Bone marrow (tissue), 2 donors: ENCODE data around the gene SLMAP.

Experiments
- DNase-seq, 2 donors: peaks; one replicate each; lab custom pipeline; 2025; lab: John Stamatoyannopoulos, UW

The SLMAP gene

GRCh38 chr3:57753016-57753415 is 3.1 kb upstream of the SLMAP start:
- DNase-seq = no peak

- DNase-seq = no peak
Observed at GRCh38 chr3:57755368-57755675, 787 bp upstream of the SLMAP start.

DNA sequence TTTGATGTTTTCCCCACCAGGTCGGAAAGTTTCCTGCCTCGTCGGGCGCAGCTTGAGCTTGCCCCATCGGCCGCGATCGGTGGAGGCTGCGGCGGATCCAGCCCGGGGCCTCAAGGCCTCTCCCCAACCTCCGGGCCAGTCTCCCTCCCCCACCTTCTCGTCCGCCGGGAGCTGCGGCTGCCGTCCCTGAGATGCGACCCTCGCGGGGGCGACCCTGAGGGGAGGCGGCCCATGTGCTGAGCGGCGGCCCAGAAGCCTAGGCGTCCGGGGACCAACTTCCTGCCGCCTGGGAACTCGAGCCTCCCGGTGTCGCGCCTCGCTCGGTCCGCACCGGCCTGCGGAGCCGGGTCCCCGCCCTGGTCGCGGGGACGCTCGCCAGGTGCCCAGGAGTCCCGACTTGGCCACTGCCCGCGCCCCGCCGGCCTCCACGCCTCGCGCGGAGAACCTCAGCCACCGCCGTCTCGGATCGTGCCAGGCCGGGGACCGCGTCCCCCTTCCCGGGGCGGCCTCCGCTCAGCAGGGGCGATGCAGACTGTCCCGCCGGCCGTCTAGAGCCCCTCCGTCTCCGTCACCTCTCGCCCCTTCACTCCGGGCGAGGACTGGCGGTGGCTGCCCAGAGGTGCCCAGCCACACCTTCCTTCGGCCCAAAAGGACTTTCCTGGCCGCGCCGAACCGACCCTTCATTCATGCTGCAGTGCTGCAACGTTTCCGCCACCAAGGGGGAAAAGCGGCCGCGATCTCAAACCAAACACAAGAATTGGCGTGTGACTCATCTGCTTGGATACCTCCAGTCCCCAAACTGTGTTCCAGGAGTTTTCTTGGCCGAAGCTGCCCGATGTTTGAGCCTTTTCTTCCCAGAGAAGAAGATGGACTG is 656 bp downstream of the SLMAP start:
- DNase-seq = peak; percentile 16 to 31

- no peak for DNase-seq
Observed at GRCh38 chr3:57757642-57758297, 1.7 kb downstream of the SLMAP start.

DNA sequence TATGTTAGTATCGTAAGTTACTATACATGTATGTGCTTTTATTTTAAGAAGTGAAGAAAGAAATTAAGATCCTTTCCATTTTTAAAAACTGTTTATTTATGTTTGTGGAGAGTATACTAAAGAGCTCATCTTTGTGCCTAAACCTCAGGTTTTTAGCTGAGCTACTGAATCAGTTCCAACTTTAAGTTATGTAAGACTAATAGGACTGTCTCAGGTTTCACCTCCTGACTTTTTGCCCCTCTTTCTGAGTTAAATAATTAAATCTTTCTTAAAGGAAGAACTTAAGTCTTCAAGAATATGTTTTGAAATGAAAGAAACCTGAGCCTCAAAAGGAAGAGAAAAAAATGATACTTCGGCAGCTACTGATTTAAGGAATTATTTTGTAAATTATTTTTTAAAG is 2.6 kb downstream of the SLMAP start:
- DNase-seq = no peak

- DNase-seq = no peak
Observed at GRCh38 chr3:57764794-57765193, 8.7 kb downstream of the SLMAP start.

GRCh38 chr3:57768595-57768994 is 12.5 kb downstream of the SLMAP start:
- no peak for DNase-seq

DNA sequence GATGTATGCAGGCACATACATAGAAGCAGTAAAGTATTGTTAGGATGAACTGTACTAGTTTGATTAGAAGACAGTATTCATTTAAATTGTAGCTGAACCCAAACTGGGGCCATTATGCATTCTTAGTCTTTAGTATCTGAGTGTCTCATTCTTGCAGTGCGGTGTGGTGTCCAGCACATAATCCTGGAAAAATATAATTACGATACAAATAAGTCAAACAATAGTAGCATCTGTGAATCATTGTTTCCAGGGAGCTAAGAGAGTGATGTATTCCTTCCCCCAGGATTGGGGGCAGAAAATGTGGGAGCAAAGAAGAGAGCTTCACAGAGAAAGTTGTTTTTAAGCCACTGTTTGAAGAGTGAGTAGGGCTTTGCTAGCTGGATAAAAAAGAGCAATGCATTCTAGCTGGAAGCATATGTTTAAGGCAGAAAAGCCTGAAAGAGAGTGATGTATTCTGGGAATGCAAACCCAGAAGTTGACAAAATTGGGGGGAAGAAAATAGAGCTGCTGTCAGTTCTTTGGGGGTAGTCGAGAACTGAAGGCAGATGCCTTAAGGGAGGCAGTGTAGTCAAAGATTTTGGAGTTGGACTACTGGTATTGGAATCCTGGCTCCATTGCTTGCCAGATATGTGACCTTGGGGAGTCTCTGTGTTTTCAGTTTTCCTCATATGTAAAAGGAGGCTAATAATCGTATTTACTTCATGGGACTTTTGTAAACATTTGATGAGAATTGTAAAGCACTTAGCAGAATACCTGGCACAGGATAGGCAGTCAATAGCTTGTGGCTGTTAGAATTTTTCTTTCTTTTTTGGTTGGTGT is 14.1 kb downstream of the SLMAP start:
- DNase-seq = no peak

DNA sequence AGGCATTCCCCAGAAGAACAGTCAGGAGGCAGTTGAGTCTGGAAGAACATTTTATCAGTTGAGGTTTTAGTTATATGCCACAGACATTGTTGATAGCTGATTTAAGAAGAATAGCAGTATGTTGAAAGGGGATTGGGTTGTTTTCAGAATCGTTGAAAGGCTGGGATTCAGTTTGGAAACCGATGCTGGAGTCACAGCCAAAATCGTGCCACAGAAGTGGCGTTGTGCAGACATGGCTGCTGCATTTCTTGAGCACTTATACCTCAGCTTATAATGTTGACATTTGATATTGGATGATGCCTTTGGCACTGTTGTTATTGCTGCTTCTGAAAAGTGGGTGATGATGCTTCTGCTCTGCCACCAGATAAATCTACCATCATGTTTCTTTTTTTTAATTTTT is 16.1 kb downstream of the SLMAP start:
- DNase-seq = no peak

DNA sequence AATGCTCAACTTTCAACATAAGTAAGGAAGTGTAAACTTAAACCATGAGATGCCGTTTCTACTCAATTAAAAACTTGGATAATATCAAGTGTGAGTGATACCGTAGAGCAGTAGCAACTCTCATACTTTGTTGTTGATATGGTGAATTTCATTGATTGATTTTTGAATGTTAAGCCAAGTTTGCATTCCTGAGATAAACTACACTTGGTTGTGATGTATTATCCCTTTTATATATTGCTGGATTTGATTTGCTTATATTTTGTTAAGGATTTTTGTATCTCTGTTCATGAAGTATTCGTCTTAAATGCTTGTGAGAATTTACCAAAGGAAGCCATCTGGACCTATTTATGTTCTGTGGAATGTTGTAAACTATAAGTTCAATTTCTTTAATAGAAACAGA is 21.7 kb downstream of the SLMAP start:
- DNase-seq = no peak

- DNase-seq = no peak
Observed at GRCh38 chr3:57778494-57778893, 22.4 kb downstream of the SLMAP start.

- DNase-seq = no peak
Observed at GRCh38 chr3:57779666-57780065, 23.6 kb downstream of the SLMAP start.

GRCh38 chr3:57783186-57784088 is 27.3 kb downstream of the SLMAP start:
- no peak for DNase-seq

DNA sequence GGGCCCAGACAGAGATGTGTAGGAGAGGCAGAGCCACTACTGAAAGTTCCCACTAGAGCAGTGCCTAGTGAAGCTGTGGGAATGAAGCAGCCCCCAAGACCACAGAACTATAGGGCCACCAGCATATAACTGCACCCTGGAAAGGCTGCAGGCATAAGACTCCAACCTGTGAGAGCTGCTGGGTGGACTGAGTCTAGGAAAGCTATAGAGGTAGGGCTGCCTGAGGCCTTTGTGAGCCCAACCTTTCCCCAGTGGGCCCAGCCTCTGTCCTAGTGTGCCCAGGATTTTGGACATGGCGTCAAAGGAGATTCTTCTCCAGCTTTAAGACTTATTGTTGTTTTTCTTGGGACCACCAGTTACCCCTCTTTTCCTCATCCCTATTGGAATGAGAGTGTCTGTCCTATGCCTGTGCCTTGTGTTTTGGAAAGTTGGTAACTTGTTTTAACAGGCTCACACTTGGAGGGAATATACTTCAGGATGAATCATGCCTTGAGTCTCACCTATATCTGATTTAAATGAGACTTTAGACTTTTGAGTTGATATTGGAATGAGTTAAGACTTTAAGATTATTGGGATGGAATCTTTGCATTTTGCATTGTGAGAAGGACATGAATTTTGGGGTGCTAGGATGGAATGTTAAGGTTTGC is 28.1 kb downstream of the SLMAP start:
- DNase-seq = no peak

DNA sequence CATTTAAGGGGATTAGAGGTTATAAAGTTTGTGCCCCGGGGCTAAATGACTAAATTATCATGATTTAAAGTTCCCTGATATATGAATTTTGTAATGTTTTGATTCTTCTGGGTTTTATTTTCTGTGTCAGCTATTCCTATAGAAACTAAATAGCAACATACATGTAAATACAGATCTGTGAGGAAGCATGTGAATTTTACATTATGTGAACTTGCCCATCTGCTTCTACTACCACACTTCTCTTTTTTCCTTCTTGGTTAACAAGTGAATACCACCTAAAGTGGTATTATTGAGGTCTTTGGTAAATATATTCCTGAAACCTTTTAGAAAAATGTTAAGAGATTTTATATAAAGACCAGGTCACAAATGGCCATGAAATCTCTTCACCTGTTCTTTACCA is 29.3 kb downstream of the SLMAP start:
- no peak for DNase-seq

GRCh38 chr3:57787867-57788623 is 31.9 kb downstream of the SLMAP start:
- DNase-seq = no peak

- DNase-seq = no peak
Observed at GRCh38 chr3:57788624-57789018, 32.5 kb downstream of the SLMAP start.

DNA sequence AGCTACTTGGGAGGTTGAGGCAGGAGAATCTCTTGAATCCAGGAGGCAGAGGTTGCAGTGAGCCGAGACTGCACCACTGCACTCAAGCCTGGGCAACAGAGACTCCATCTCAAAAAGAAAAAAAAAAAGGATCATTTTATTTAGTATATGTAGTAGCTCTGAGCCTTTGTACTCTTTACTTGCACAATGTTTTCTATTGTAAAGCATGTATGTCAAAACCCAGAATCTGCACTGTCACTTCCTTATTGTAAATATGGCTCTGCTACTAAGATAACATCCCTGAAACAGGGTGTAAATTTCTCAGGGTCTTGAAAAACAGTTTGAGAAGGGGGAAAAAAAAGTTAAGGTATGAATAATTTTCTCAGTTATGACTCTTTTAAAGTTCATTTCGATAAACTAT is 35.1 kb downstream of the SLMAP start:
- peak in 1 of 2 donors; percentile 75 for DNase-seq

GRCh38 chr3:57792198-57792597 is 36.1 kb downstream of the SLMAP start:
- DNase-seq = no peak

- DNase-seq = peak in 1 of 2 donors; percentile 41
Observed at GRCh38 chr3:57793737-57794187, 37.7 kb downstream of the SLMAP start.
